ENCODE measurements around the gene DHX58.

GRCh38 chr17:42127414-42127813 is 14.9 kb upstream of the DHX58 start:
- TF ChIP-seq MYC (IDR thresholded peaks at IDR 0.05; ENCODE audit: insufficient read depth, insufficient read length, insufficient replicate concordance, low read length, severe bottlenecking) (no peak), YBX1 (IDR thresholded peaks at IDR 0.05) (no peak), BMI1 (IDR thresholded peaks at IDR 0.05; ENCODE audit: borderline replicate concordance) (no peak), POLR2A (IDR thresholded peaks at IDR 0.05; ENCODE audit: low read depth, low read length) (no peak), MTA3 (IDR thresholded peaks at IDR 0.05; ENCODE audit: borderline replicate concordance, low read length) (no peak), BHLHE40 (IDR thresholded peaks at IDR 0.05; ENCODE audit: borderline replicate concordance in 1 of 2, low read depth in 2 of 2, low read length in 1 of 2) (no peak), EGR1 (IDR thresholded peaks at IDR 0.05; ENCODE audit: borderline replicate concordance in 1 of 2, low read depth in 2 of 2, low read length in 2 of 2) (no peak), CTCF (IDR thresholded peaks at IDR 0.05 in 2 of 3, conservative IDR thresholded peaks at IDR 0.05 in 1 of 3; ENCODE audit: control insufficient read depth in 2 of 3, extremely low read depth in 1 of 3, insufficient read depth in 1 of 3, low read depth in 3 of 3, low read length in 3 of 3) (no peak)
